Activated naive CD4-positive, alpha-beta T cell treated with anti-CD3 and anti-CD28 coated beads, Interleukin-2, amount 50 U/mL, for 24 hours (primary cell): ENCODE data around the gene MYRF.
A peak's percentile ranks its signal among the peaks of the same experiment; 100 is the strongest.

ENCODE experiments used
- H3K27ac Mint-ChIP-seq: one replicate; pipeline ENCODE4 v1.8.0; 2021; ENCODE audit warnings: mild to moderate bottlenecking, mixed read lengths
- H3K27me3 Mint-ChIP-seq: one replicate; pipeline ENCODE4 v1.8.0; 2021; ENCODE audit warnings: mixed read lengths
- H3K36me3 Mint-ChIP-seq: one replicate; pipeline ENCODE4 v1.8.0; 2021; ENCODE audit warnings: mixed read lengths
- H3K4me1 Mint-ChIP-seq: one replicate; pipeline ENCODE4 v1.8.0; 2021; ENCODE audit warnings: mixed read lengths
- H3K4me3 Mint-ChIP-seq: one replicate; pipeline ENCODE4 v1.8.0; 2021; ENCODE audit warnings: mild to moderate bottlenecking, mixed read lengths
- H3K9me3 Mint-ChIP-seq: one replicate; pipeline ENCODE4 v1.8.0; 2021; ENCODE audit warnings: mixed read lengths

MYRF gene

GRCh38 chr11:61817471-61818202 lies 65.2 kb downstream of the MYRF start:
- Mint-ChIP-seq H3K9me3 (no peaks in the 10 kb centered on the region), H3K4me3 (peak overlapping the region; percentile 75), H3K27me3 (peaks cover 20% of the 10 kb centered on the region), H3K27ac (no peak overlapping the region), H3K4me1 (peaks cover 16% of the 10 kb centered on the region), H3K36me3 (no peaks in the 10 kb centered on the region)

- Mint-ChIP-seq H3K4me1 (peaks cover 10% of the 10 kb centered on the region), H3K36me3 (no peaks in the 10 kb centered on the region), H3K9me3 (no peaks in the 10 kb centered on the region), H3K4me3 (no peak overlapping the region), H3K27ac (no peak overlapping the region), H3K27me3 (peaks cover 12% of the 10 kb centered on the region)
These were observed 67.7 kb downstream of the MYRF start for GRCh38 chr11:61820174-61820573.

GRCh38 chr11:61826930-61827570 lies 74.6 kb downstream of the MYRF start:
- no peaks in the 10 kb centered on the region for H3K36me3 Mint-ChIP-seq
- no peaks in the 10 kb centered on the region for H3K9me3 Mint-ChIP-seq
- H3K27me3 Mint-ChIP-seq: peaks cover 19% of the 10 kb centered on the region
- peaks cover 6% of the 10 kb centered on the region for H3K4me1 Mint-ChIP-seq
- H3K27ac Mint-ChIP-seq: no peak overlapping the region
- peak overlapping the region; percentile 83 for H3K4me3 Mint-ChIP-seq

DNA sequence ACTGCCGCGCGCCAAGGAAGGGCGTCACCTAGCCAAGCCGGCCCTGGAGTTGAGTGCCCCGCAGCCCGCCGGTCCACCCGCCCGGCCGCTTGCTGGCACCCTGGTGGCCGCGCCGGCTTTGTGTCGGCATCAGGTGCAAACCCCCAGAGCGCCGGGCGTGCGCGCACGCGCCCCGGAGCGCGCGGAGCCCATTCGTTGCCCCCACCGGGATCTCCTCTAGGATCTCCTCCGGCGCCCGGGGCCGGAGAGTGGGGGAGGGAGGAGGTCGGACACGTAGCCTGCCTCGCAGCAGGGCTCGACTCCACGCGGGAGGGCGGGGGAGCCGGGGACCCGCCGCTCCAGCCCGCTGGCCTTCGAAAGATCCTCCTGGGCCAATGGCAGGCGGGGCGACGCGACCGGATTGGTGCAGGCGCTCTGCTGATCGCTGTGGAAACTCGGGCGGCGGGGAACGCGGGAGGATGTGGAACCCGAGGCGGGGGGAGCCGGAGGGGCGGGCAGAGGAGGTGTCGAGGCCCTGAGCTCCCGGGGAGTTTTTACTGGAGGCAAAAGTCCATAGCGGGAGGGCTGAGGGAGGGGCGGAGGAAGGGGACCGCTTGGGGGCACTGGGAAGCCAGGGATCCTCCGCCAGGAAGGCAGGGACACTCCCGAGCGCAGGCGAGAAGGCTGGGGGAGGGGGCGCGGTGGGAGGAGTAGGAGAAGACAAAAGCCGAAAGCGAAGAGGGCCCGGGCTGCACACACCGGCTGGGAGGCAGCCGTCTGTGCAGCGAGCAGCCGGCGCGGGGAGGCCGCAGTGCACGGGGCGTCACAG lies 75.3 kb downstream of the MYRF start, which contains the start of gene FADS2:
Gene FADS2, plus strand, starts transcription at position 730 of the 808 bp plus-strand sequence. CDS start 91 bp downstream, outside the sequence.
- Mint-ChIP-seq H3K4me1 (peaks cover 6% of the 10 kb centered on the region), H3K27me3 (peaks cover 19% of the 10 kb centered on the region), H3K9me3 (no peaks in the 10 kb centered on the region), H3K27ac (no peak within 1 kb of the TSS), H3K36me3 (no peaks in the 10 kb centered on the region), H3K4me3 (peak within 1 kb of the TSS; percentile 83)

DNA sequence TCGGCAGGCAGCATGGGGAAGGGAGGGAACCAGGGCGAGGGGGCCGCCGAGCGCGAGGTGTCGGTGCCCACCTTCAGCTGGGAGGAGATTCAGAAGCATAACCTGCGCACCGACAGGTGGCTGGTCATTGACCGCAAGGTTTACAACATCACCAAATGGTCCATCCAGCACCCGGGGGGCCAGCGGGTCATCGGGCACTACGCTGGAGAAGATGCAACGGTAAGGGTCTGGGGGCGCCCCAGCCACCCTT lies 75.9 kb downstream of the MYRF start:
- no peak overlapping the region for H3K27ac Mint-ChIP-seq
- H3K4me1 Mint-ChIP-seq: peaks cover 6% of the 10 kb centered on the region
- no peaks in the 10 kb centered on the region for H3K36me3 Mint-ChIP-seq
- peak overlapping the region; percentile 83 for H3K4me3 Mint-ChIP-seq
- peaks cover 19% of the 10 kb centered on the region for H3K27me3 Mint-ChIP-seq
- H3K9me3 Mint-ChIP-seq: no peaks in the 10 kb centered on the region

DNA sequence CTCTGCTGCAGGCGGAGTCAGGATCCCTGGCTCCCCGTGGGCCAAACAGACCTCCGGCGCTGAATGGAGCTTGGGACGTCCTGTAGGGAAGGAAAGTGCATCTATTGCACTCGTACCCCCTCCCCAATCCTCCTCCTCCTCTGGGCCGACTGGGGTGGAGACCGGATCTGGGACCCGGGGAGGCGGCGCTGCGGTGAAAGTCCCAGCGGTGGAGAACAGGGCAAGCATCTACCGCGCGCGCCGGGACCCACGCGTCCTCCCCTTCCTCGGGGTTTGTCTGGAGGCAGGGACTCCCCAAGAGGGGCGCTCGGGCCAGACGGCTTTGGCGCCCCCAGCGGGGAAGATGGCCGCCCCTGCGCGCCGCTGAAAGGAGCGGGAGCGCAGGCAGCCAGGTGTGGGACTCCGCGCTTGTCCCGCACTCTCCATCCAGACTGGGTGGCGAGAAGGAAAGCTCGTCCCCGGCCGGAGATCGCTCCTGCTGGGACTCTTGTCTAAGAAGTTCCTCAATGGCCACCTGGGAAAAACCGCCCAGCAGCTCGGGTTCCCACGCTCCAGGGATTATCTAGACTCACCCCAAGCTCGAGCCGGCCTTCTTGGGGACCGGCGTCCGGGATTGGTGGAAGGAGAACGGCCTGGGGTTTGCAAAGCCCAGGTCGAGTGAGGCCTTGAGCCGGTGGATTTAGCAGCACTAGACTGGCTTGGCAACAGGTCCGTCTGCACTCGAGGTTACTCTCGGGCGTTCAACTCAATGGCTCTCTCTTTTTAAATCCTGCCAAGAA lies 76.4 kb downstream of the MYRF start:
- no peaks in the 10 kb centered on the region for H3K9me3 Mint-ChIP-seq
- peaks cover 11% of the 10 kb centered on the region for H3K4me1 Mint-ChIP-seq
- no peak overlapping the region for H3K27ac Mint-ChIP-seq
- peaks cover 19% of the 10 kb centered on the region for H3K27me3 Mint-ChIP-seq
- H3K4me3 Mint-ChIP-seq: peak overlapping the region; percentile 83
- H3K36me3 Mint-ChIP-seq: no peaks in the 10 kb centered on the region

GRCh38 chr11:61829806-61830205 lies 77.4 kb downstream of the MYRF start:
- Mint-ChIP-seq H3K4me1 (peaks cover 21% of the 10 kb centered on the region), H3K27me3 (peaks cover 19% of the 10 kb centered on the region), H3K4me3 (no peak overlapping the region), H3K9me3 (no peaks in the 10 kb centered on the region), H3K27ac (no peak overlapping the region), H3K36me3 (no peaks in the 10 kb centered on the region)

GRCh38 chr11:61830237-61831105 lies 78.0 kb downstream of the MYRF start:
- H3K4me1 Mint-ChIP-seq: peaks cover 25% of the 10 kb centered on the region
- peaks cover 19% of the 10 kb centered on the region for H3K27me3 Mint-ChIP-seq
- H3K9me3 Mint-ChIP-seq: no peaks in the 10 kb centered on the region
- H3K27ac Mint-ChIP-seq: no peak overlapping the region
- peak overlapping the region; percentile 8 for H3K4me3 Mint-ChIP-seq
- no peaks in the 10 kb centered on the region for H3K36me3 Mint-ChIP-seq

GRCh38 chr11:61832207-61832606 lies 79.8 kb downstream of the MYRF start:
- Mint-ChIP-seq H3K27ac (no peak overlapping the region), H3K27me3 (peaks cover 14% of the 10 kb centered on the region), H3K36me3 (no peaks in the 10 kb centered on the region), H3K9me3 (no peaks in the 10 kb centered on the region), H3K4me3 (no peak overlapping the region), H3K4me1 (peaks cover 29% of the 10 kb centered on the region)

DNA sequence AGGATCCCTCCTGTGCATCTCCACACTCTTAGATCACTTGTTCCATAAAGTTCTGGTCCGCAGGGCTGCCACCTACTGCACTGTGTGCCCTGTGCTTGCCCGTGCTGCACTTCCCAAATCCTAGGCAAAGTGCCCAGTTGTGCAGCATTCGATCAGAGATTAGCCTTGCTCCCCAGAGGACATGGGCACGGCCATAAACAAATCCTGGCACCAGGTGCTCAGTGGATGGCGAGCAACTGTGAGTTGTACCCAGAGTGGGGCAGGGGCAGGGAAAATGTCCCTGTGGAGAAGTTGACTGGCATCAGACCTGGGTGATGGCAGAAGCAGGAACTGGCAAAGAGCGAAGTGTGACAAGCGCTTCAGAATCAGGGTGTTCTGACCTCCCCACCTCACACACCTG lies 80.3 kb downstream of the MYRF start:
- no peaks in the 10 kb centered on the region for H3K36me3 Mint-ChIP-seq
- H3K27me3 Mint-ChIP-seq: peaks cover 13% of the 10 kb centered on the region

GRCh38 chr11:61833471-61833870 lies 81.0 kb downstream of the MYRF start:
- no peaks in the 10 kb centered on the region for H3K9me3 Mint-ChIP-seq
- no peak overlapping the region for H3K27ac Mint-ChIP-seq
- peaks cover 13% of the 10 kb centered on the region for H3K27me3 Mint-ChIP-seq
- peak overlapping the region; percentile 9 for H3K4me3 Mint-ChIP-seq
- peaks cover 26% of the 10 kb centered on the region for H3K4me1 Mint-ChIP-seq
- H3K36me3 Mint-ChIP-seq: no peaks in the 10 kb centered on the region

More for the DNA sequence above, 80.3 kb downstream of the MYRF start:
- H3K9me3 Mint-ChIP-seq: no peaks in the 10 kb centered on the region
- H3K4me3 Mint-ChIP-seq: no peak overlapping the region
- no peak overlapping the region for H3K27ac Mint-ChIP-seq
- H3K4me1 Mint-ChIP-seq: peaks cover 29% of the 10 kb centered on the region

DNA sequence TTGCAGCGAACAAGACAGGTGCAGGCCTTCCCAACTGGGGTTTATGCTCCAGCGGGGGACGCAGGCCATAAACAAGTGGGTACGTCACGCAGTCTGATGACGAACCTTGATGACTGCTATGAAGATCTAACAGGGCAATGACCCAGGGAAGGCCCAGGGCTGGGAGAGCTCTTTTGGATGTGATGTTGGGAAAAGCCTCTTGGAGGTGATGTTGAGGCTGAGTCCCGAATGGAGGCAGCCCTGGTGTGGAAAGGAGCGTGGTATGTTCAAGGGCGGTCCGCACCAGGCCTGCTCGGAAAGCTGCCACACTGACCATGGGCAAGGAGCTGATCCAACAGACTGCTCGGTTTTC lies 81.5 kb downstream of the MYRF start:
- H3K27ac Mint-ChIP-seq: peak overlapping the region; percentile 73
- H3K4me1 Mint-ChIP-seq: peaks cover 23% of the 10 kb centered on the region
- H3K36me3 Mint-ChIP-seq: no peaks in the 10 kb centered on the region
- H3K27me3 Mint-ChIP-seq: peaks cover 11% of the 10 kb centered on the region
- H3K9me3 Mint-ChIP-seq: no peaks in the 10 kb centered on the region
- peak overlapping the region; percentile 53 for H3K4me3 Mint-ChIP-seq

DNA sequence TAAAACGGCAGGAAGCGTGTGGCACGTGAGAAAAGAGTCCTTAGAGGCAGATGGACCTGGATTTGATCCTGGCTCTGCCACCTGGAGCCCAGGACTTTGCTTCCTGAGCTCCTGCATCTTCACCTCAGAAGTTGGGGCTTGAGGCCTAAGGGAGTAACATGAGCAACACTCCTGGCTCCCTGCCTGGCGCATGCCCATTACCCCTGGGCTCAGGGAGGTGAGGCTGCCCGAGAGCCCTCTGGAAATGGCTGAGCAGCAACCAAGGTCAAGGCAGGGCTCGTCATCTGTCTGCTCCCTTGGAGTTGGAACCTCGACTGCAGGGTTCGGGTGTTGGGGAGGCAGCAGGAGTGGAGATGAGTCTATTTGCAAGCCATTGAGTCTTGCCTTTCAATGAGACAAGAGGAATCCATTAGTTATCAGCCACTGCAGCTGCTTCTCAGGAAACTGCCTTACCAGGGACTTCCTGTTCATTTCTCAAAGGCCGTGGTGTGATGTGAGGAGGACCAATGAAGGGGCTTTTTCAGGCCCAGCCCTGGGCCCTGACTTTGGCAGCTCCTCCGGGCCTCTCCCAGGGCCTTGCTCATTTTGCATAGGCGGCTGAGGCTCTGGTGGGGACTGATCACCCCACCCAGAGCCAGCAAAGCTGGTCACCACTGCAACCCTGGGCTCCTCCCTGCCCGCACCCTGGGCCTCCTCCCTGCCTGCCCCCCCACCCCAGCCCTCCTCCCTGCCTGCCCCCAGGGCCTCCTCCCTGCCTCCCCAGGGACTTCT lies 82.0 kb downstream of the MYRF start:
- no peak overlapping the region for H3K4me3 Mint-ChIP-seq
- no peaks in the 10 kb centered on the region for H3K36me3 Mint-ChIP-seq
- no peak overlapping the region for H3K27ac Mint-ChIP-seq

GRCh38 chr11:61836193-61836592 lies 83.8 kb downstream of the MYRF start:
- H3K36me3 Mint-ChIP-seq: no peaks in the 10 kb centered on the region
- H3K4me3 Mint-ChIP-seq: no peak overlapping the region
- peaks cover 1% of the 10 kb centered on the region for H3K27me3 Mint-ChIP-seq
- H3K27ac Mint-ChIP-seq: no peak overlapping the region
- H3K9me3 Mint-ChIP-seq: no peaks in the 10 kb centered on the region
- H3K4me1 Mint-ChIP-seq: peaks cover 23% of the 10 kb centered on the region

More for the DNA sequence above, 82.0 kb downstream of the MYRF start:
- Mint-ChIP-seq H3K4me1 (peaks cover 23% of the 10 kb centered on the region), H3K9me3 (no peaks in the 10 kb centered on the region), H3K27me3 (peaks cover 10% of the 10 kb centered on the region)
